Erythroblast (primary cell): ENCODE results near the gene ARID3B.

Experiments
- GATA1 ChIP-seq: IDR thresholded peaks from 2 replicates; pipeline ENCODE4 v1.6.1; 2011; ENCODE audit warnings: low read depth, mild to moderate bottlenecking, control low read depth, low read length, moderate library complexity
- POLR2A ChIP-seq: IDR thresholded peaks from 2 replicates; pipeline ENCODE4 v1.6.1; 2011; ENCODE audit warnings: mild to moderate bottlenecking, low read length

DNA sequence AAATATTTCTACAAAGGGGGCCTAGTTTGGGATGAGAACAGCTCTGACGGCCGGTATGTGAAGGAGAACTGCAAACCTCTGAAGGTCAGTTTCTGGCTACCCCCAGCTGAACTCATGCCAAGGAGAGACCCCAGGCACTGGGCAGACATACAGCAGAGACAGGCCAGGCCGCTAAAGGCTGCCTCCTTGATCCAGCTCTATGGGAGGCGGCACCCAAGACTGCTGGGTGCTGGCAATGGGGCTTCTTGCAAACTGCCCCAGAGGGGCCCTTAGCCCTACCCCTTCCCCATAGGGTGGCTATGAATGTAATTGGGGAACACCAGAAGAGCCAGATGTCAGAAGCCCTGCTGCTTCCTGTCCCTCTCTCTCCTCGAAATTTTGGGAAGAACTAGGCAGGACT lies 87.9 kb downstream of the ARID3B start:
- TF ChIP-seq POLR2A = no peak
- no peak for TF ChIP-seq GATA1
